Epithelial cell of proximal tubule (primary cell): ENCODE data around the gene PINLYP. TPM values are rescaled to one million over a fixed set of nuclear protein-coding genes. Genes with fewer than 3 reads are reported as not detected.

Source experiments
- DNase-seq: peaks from one replicate; pipeline ENCODE4 v3.0.0-alpha.2; 2011; ENCODE audit warnings: low read depth
- H3K4me3 ChIP-seq: 2 replicates; pipeline ENCODE4 v1.5.1; 2011; ENCODE audit warnings: low read depth, mild to moderate bottlenecking, low read length
- CTCF ChIP-seq: conservative IDR thresholded peaks from 2 replicates; pipeline ENCODE4 v1.5.1; 2012; ENCODE audit warnings: low read depth, mild to moderate bottlenecking, low read length
- total RNA-seq: library from RNA; depleted of rRNA; stranded (reverse); fragments of >200 nt; gene quantifications from 2 replicates; pipeline ENCODE4 v1.2.3, GENCODE V29; 2015

PINLYP gene
- 0.43 and 2.3 TPM in 2 replicates for total RNA-seq

- no peak for TF ChIP-seq CTCF
- H3K4me3 ChIP-seq = peak within 1 kb of the TSS; percentile 86
- DNase-seq = peak; percentile 82
Observed at GRCh38 chr19:43575156-43575950, at the start of gene PINLYP, which contains the start of gene XRCC1. PINLYP (plus strand) TSS chr19:43575801; CDS start chr19:43577192, 1,391 bp downstream. XRCC1 (minus strand) TSS chr19:43575527; CDS start chr19:43575458, 69 bp downstream.

GRCh38 chr19:43525836-43526771 is 49.5 kb upstream of the PINLYP start:
- no peak for DNase-seq
- no peak for TF ChIP-seq CTCF
- peak overlapping the region; percentile 95 for H3K4me3 ChIP-seq

DNA sequence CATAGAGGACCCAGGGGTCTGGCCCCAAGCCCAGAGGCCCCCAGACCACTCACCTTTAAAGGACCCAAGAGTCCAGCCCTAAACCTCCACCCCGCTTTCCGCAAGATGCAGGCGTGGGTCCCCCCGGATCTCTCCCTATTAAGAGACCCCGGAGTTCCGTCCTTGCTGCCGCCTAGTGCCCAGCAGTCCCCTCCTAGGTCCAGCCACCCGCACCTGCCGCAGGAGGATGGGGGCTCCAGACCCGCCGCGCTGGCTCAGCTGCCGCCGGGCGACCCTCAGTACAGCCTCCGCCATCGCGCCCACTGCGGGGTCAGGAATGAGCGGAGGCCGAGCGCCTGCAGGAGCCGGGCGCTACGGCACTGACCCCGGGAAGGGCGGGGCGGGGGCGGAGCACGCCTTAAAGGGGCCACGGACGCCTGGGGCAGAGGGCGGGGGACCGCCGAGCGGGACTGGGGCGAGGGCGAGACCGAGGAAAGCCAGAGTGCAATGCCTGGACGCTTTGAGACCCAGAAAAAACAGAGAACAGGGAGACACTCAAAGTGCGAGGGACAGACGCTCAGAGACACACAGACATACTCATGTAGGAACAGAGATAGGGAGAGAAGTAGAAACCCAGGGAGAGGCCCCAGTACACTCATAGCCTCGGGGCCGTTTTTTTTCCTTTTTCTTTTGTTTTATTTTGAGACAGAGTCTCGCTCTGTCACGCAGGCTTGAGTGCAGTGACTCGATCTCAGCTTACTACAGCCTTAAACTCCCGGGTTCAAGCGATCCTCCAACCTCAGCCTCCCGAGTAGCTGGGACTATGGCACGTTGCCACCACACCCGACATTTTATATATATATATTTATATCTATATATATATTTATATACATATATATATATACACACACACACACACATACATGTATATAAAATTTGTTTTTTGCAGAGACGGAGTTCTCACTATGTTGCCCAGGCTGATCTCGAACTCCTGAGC is 48.4 kb upstream of the PINLYP start, which contains the start of gene ETHE1:
ETHE1 (minus strand) TSS at position 318 of the 976 bp plus-strand sequence; CDS start at position 294, 24 bp downstream.
- H3K4me3 ChIP-seq = peak within 1 kb of the TSS; percentile 95
- no peak for DNase-seq
- no peak for TF ChIP-seq CTCF

GRCh38 chr19:43527860-43528622 is 47.6 kb upstream of the PINLYP start:
- H3K4me3 ChIP-seq = peak overlapping the region; percentile 95
- DNase-seq = no peak

DNA sequence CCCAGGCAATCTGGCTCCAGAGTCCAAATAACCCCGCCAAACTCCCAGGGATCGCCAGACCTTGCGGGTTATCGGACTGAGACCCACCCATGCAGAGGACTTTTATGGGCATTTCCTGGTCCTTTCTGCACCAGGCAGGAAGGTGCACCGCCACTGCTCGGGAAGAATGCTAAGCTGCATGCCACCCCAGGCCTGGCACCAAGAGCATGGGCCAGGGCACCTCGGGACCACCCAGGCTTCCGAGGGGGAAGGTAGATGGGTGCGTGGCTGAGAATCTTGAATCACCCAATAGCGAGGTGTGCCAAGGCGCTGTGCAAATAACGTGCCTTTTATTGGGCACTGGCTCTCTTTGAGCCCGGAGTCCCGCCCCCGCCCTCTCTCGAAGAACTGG is 43.0 kb upstream of the PINLYP start:
- H3K4me3 ChIP-seq = peak overlapping the region; percentile 64
- TF ChIP-seq CTCF = no peak
- DNase-seq = no peak

More at GRCh38 chr19:43527860-43528622, 47.6 kb upstream of the PINLYP start:
- no peak for TF ChIP-seq CTCF
